CD4-positive, alpha-beta T cell treated with Interleukin-1 beta for 1 hour (primary cell): Measurements from ENCODE around the gene ZNF346.
A peak's percentile ranks its signal among the peaks of the same experiment; 100 is the strongest.

Experiments
- DNase-seq, 2 donors: peaks; one replicate each; pipeline ENCODE4 v3.0.0-alpha.2; 2020 to 2022

ZNF346 gene

DNA sequence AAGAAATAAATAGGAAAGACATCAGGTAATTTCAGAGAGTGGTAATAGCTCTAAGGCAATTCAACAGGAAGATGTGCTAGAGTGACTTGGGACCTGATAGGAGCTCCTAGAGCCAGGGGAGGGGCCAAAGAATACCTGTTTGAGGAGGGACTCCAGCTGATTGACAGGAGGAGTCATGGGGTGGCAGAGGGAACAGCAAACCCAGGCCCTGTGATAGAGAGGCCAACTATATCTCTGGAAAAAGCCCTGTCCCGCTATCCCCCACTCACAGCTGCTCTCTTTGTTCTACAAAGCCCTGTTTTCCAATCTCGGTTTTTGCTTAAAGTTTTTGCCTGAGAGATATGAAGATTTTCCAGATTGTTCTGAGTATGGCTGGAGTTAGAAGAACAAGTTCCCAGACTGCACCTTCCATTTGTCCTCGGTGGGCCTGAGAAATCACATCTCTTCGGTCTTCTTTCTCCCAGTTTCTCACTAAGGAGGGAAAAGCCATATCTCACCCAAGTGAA lies 102.0 kb downstream of the ZNF346 start:
- no peak for DNase-seq

GRCh38 chr5:177126771-177127170 lies 104.3 kb downstream of the ZNF346 start:
- DNase-seq = no peak

- DNase-seq = peak in 1 of 2 donors; percentile 37
Observed at GRCh38 chr5:177128551-177128981, 106.1 kb downstream of the ZNF346 start.

- DNase-seq = no peak
Observed at GRCh38 chr5:177130211-177131018, 107.9 kb downstream of the ZNF346 start.
